Glomerular endothelial cell (primary cell): ENCODE results near the gene STAT5B. TPM values are rescaled to one million over a fixed set of nuclear protein-coding genes. Genes with fewer than 3 reads are reported as not detected.
"Not testable (repeated sequence)": the region's sequence is repeated elsewhere in the genome, so short reads cannot be mapped to it uniquely, and the experiment has no call there.

Experiments
- DNase-seq: peaks from one replicate; pipeline ENCODE4 v3.0.0-alpha.2; 2011; ENCODE audit warnings: low read depth, low spot score; ENCODE audit errors: extremely low read depth
- total RNA-seq: library from RNA; depleted of rRNA; stranded (reverse); fragments of >200 nt; gene quantifications from 2 replicates; pipeline ENCODE4 v1.2.3, GENCODE V29; 2015

The STAT5B gene
- total RNA-seq, 1 donor from 2014 or later, result 48.5 TPM

- no peak for DNase-seq
Measured at GRCh38 chr17:42307362-42307927, 31.3 kb upstream of the STAT5B start.

- no peak for DNase-seq
Measured at GRCh38 chr17:42306385-42306667, 30.1 kb upstream of the STAT5B start.

- no peak for DNase-seq
Measured at GRCh38 chr17:42305543-42306384, 29.6 kb upstream of the STAT5B start.

- DNase-seq, result not testable (repeated sequence)
Measured at GRCh38 chr17:42305031-42305330, 28.8 kb upstream of the STAT5B start.

- no peak for DNase-seq
Measured at GRCh38 chr17:42304187-42305030, 28.2 kb upstream of the STAT5B start.

- DNase-seq, result no peak
Measured at GRCh38 chr17:42303694-42304093, 27.5 kb upstream of the STAT5B start.

GRCh38 chr17:42301022-42301421 lies 24.8 kb upstream of the STAT5B start:
- DNase-seq, result no peak

GRCh38 chr17:42299913-42300312 lies 23.7 kb upstream of the STAT5B start:
- not testable (repeated sequence) for DNase-seq

GRCh38 chr17:42299361-42299760 lies 23.2 kb upstream of the STAT5B start:
- not testable (repeated sequence) for DNase-seq

- not testable (repeated sequence) for DNase-seq
Measured at GRCh38 chr17:42297775-42298174, 21.6 kb upstream of the STAT5B start.

GRCh38 chr17:42296012-42296411 lies 19.8 kb upstream of the STAT5B start:
- DNase-seq, result no peak

GRCh38 chr17:42294469-42295398 lies 18.5 kb upstream of the STAT5B start:
- DNase-seq, result no peak

- DNase-seq, result no peak
Measured at GRCh38 chr17:42291129-42291528, 14.9 kb upstream of the STAT5B start.

GRCh38 chr17:42290577-42290976 lies 14.4 kb upstream of the STAT5B start:
- DNase-seq, result no peak

- no peak for DNase-seq
Measured at GRCh38 chr17:42289611-42290181, 13.5 kb upstream of the STAT5B start.

- DNase-seq, result no peak
Measured at GRCh38 chr17:42288803-42289610, 12.8 kb upstream of the STAT5B start.

GRCh38 chr17:42287977-42288802 lies 12.0 kb upstream of the STAT5B start, which contains the start of gene STAT5A:
TSS of gene STAT5A (plus strand) at chr17:42288498. CDS start at chr17:42289412, 914 bp downstream.
- DNase-seq, result no peak

- DNase-seq, result no peak
Measured at GRCh38 chr17:42287305-42287976, 11.2 kb upstream of the STAT5B start.
